ENCODE data around the gene DIS3.
A peak's percentile ranks its signal among the peaks of the same experiment; 100 is the strongest.

The DIS3 gene

DNA sequence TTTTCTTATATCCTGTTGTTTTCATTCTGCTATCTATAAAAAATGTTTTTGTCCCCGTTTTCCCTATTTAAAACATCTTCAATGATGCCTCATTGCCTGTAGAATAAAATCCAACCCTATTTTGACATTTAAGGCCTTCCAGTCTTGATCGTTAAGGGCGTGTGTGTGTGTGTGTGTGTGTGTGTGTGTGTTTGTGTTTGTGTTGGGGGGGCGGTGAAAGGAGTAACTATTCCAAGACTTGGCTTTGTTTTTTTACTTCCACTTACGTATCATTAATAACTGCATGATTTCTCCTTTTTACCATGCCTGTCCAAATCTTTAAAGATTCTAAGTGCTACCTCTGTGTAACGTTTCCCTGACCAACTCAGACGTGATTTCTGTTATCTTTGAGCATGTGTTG is 1.0 kb upstream of the DIS3 start (continued):
- TF ChIP-seq SCRT1 (tag by site-specific recombination; IDR thresholded peaks at IDR 0.05; ENCODE audit: borderline replicate concordance) (no peak), ZNF654 (tag by site-specific recombination; IDR thresholded peaks at IDR 0.05; ENCODE audit: low read depth) (no peak), ZNF324 (tag by site-specific recombination; IDR thresholded peaks at IDR 0.05) (no peak), SP3 (tag by site-specific recombination; IDR thresholded peaks at IDR 0.05) (no peak), PRDM1 (tag by site-specific recombination; IDR thresholded peaks at IDR 0.05) (peak; percentile 89), ZFP37 (tag by site-specific recombination; IDR thresholded peaks at IDR 0.05) (0 out of 2 replicates have a peak, but pooled peaks have one; percentile 8), ZNF514 (tag by site-specific recombination; IDR thresholded peaks at IDR 0.05) (no peak), ZNF175 (tag by site-specific recombination; IDR thresholded peaks at IDR 0.05) (no peak), ZBTB8A (tag by site-specific recombination; IDR thresholded peaks at IDR 0.05) (no peak), ZNF211 (tag by site-specific recombination; IDR thresholded peaks at IDR 0.05; ENCODE audit: low read depth) (no peak), ZNF354C (tag by site-specific recombination; IDR thresholded peaks at IDR 0.05; ENCODE audit: borderline replicate concordance, low read depth) (no peak), ZNF146 (tag by site-specific recombination; IDR thresholded peaks at IDR 0.05) (no peak), ZNF792 (tag by site-specific recombination; IDR thresholded peaks at IDR 0.05) (no peak), ZEB2 (tag by site-specific recombination; IDR thresholded peaks at IDR 0.05) (no peak), ZSCAN30 (tag by site-specific recombination; IDR thresholded peaks at IDR 0.05) (no peak), ZNF830 (tag by site-specific recombination; IDR thresholded peaks at IDR 0.05; ENCODE audit: low read depth) (no peak), ZNF335 (tag by site-specific recombination; conservative IDR thresholded peaks at IDR 0.05) (peak; percentile 50), ZNF610 (tag by site-specific recombination; IDR thresholded peaks at IDR 0.05; ENCODE audit: borderline replicate concordance) (no peak), GLI2 (tag by site-specific recombination; IDR thresholded peaks at IDR 0.05; ENCODE audit: borderline replicate concordance, low read depth) (no peak), ZFHX2 (tag by site-specific recombination; conservative IDR thresholded peaks at IDR 0.05) (0 out of 2 replicates have a peak, but pooled peaks have one; percentile 11), ZNF223 (tag by site-specific recombination; IDR thresholded peaks at IDR 0.05) (no peak)
- TF ChIP-seq, protein P1, sequence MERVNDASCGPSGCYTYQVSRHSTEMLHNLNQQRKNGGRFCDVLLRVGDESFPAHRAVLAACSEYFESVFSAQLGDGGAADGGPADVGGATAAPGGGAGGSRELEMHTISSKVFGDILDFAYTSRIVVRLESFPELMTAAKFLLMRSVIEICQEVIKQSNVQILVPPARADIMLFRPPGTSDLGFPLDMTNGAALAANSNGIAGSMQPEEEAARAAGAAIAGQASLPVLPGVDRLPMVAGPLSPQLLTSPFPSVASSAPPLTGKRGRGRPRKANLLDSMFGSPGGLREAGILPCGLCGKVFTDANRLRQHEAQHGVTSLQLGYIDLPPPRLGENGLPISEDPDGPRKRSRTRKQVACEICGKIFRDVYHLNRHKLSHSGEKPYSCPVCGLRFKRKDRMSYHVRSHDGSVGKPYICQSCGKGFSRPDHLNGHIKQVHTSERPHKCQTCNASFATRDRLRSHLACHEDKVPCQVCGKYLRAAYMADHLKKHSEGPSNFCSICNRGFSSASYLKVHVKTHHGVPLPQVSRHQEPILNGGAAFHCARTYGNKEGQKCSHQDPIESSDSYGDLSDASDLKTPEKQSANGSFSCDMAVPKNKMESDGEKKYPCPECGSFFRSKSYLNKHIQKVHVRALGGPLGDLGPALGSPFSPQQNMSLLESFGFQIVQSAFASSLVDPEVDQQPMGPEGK (tag by site-specific recombination; IDR thresholded peaks at IDR 0.05): peak; percentile 37; the same call in 1 of the 2 replicates
- TF ChIP-seq, protein P2, sequence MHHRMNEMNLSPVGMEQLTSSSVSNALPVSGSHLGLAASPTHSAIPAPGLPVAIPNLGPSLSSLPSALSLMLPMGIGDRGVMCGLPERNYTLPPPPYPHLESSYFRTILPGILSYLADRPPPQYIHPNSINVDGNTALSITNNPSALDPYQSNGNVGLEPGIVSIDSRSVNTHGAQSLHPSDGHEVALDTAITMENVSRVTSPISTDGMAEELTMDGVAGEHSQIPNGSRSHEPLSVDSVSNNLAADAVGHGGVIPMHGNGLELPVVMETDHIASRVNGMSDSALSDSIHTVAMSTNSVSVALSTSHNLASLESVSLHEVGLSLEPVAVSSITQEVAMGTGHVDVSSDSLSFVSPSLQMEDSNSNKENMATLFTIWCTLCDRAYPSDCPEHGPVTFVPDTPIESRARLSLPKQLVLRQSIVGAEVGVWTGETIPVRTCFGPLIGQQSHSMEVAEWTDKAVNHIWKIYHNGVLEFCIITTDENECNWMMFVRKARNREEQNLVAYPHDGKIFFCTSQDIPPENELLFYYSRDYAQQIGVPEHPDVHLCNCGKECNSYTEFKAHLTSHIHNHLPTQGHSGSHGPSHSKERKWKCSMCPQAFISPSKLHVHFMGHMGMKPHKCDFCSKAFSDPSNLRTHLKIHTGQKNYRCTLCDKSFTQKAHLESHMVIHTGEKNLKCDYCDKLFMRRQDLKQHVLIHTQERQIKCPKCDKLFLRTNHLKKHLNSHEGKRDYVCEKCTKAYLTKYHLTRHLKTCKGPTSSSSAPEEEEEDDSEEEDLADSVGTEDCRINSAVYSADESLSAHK (tag by site-specific recombination; IDR thresholded peaks at IDR 0.05): no peak
- TF ChIP-seq, protein P3, sequence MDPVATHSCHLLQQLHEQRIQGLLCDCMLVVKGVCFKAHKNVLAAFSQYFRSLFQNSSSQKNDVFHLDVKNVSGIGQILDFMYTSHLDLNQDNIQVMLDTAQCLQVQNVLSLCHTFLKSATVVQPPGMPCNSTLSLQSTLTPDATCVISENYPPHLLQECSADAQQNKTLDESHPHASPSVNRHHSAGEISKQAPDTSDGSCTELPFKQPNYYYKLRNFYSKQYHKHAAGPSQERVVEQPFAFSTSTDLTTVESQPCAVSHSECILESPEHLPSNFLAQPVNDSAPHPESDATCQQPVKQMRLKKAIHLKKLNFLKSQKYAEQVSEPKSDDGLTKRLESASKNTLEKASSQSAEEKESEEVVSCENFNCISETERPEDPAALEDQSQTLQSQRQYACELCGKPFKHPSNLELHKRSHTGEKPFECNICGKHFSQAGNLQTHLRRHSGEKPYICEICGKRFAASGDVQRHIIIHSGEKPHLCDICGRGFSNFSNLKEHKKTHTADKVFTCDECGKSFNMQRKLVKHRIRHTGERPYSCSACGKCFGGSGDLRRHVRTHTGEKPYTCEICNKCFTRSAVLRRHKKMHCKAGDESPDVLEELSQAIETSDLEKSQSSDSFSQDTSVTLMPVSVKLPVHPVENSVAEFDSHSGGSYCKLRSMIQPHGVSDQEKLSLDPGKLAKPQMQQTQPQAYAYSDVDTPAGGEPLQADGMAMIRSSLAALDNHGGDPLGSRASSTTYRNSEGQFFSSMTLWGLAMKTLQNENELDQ (tag by site-specific recombination; IDR thresholded peaks at IDR 0.05; ENCODE audit: low read depth): no peak
- TF ChIP-seq, protein P4, sequence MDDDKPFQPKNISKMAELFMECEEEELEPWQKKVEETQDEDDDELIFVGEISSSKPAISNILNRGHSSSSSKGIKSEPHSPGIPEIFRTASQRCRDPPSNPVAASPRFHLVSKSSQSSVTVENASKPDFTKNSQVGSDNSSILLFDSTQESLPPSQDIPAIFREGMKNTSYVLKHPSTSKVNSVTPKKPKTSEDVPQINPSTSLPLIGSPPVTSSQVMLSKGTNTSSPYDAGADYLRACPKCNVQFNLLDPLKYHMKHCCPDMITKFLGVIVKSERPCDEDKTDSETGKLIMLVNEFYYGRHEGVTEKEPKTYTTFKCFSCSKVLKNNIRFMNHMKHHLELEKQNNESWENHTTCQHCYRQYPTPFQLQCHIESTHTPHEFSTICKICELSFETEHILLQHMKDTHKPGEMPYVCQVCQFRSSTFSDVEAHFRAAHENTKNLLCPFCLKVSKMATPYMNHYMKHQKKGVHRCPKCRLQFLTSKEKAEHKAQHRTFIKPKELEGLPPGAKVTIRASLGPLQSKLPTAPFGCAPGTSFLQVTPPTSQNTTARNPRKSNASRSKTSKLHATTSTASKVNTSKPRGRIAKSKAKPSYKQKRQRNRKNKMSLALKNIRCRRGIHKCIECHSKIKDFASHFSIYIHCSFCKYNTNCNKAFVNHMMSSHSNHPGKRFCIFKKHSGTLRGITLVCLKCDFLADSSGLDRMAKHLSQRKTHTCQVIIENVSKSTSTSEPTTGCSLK (tag by site-specific recombination; IDR thresholded peaks at IDR 0.05): no peak
- TF ChIP-seq, protein P5, sequence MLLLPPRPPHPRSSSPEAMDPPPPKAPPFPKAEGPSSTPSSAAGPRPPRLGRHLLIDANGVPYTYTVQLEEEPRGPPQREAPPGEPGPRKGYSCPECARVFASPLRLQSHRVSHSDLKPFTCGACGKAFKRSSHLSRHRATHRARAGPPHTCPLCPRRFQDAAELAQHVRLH (tag by site-specific recombination; IDR thresholded peaks at IDR 0.05): no peak
- TF ChIP-seq, protein P6, sequence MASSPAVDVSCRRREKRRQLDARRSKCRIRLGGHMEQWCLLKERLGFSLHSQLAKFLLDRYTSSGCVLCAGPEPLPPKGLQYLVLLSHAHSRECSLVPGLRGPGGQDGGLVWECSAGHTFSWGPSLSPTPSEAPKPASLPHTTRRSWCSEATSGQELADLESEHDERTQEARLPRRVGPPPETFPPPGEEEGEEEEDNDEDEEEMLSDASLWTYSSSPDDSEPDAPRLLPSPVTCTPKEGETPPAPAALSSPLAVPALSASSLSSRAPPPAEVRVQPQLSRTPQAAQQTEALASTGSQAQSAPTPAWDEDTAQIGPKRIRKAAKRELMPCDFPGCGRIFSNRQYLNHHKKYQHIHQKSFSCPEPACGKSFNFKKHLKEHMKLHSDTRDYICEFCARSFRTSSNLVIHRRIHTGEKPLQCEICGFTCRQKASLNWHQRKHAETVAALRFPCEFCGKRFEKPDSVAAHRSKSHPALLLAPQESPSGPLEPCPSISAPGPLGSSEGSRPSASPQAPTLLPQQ (tag by site-specific recombination; IDR thresholded peaks at IDR 0.05): no peak
